Activated T-cell treated with anti-CD3 and anti-CD28 coated beads, Interleukin-2, amount 50 U/mL, for 48 hours (primary cell): ENCODE measurements around the gene EVC2.

ENCODE experiments used
- DNase-seq, 2 experiments: peaks; one replicate each; pipeline ENCODE4 v3.0.0-alpha.2; 2020

EVC2 gene, protein sequence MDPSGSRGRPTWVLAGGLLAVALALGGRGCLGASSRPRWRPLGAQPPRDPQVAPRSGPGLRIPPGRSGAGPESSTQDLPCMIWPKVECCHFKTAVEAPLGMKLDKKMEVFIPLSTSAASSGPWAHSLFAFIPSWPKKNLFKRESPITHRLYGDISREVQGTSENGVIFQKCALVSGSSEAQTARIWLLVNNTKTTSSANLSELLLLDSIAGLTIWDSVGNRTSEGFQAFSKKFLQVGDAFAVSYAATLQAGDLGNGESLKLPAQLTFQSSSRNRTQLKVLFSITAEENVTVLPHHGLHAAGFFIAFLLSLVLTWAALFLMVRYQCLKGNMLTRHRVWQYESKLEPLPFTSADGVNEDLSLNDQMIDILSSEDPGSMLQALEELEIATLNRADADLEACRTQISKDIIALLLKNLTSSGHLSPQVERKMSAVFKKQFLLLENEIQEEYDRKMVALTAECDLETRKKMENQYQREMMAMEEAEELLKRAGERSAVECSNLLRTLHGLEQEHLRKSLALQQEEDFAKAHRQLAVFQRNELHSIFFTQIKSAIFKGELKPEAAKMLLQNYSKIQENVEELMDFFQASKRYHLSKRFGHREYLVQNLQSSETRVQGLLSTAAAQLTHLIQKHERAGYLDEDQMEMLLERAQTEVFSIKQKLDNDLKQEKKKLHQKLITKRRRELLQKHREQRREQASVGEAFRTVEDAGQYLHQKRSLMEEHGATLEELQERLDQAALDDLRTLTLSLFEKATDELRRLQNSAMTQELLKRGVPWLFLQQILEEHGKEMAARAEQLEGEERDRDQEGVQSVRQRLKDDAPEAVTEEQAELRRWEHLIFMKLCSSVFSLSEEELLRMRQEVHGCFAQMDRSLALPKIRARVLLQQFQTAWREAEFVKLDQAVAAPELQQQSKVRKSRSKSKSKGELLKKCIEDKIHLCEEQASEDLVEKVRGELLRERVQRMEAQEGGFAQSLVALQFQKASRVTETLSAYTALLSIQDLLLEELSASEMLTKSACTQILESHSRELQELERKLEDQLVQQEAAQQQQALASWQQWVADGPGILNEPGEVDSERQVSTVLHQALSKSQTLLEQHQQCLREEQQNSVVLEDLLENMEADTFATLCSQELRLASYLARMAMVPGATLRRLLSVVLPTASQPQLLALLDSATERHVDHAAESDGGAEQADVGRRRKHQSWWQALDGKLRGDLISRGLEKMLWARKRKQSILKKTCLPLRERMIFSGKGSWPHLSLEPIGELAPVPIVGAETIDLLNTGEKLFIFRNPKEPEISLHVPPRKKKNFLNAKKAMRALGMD

DNA sequence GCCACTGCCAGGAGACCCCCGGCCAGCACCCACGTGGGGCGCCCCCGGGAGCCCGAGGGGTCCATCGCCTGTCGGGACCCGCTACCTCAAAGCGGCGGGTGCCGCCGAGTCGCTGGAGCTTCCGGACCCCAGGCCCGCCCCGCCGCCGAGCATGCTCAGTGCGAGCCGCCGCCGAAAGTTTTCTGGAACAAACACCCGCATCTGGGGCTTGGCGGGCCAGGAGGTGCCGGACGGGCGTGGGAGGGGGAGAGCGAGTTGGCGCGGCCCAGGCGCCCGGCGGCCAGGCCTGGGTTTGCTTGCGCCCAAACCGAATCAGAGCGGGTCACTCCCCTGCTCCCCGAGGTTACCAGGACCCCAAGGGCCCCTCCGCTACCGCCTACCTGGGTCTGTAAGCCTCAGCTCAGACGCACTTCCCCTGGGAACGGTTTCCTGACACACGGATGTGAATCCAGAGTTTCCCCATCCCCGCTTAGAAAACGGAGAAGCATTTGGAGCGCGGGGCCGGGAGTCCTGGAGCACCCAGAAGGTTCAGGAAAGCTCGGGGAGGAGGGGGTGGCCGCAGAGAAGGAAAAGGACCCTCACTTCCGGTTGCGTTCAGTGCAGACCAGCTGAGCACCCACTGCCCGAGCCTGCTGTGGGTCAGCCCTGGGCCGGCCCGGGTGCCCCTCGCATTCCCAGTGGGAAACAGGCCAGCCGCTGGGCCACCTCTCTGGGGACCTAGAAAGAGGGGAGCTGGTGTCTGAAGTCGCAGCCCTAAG, at the start of gene EVC2:
Gene EVC2 (minus strand): TSS at position 111 of the 758 bp plus-strand sequence. CDS start 46 bp downstream, at position 65.
- DNase-seq: peak; percentile 29 to 41

DNA sequence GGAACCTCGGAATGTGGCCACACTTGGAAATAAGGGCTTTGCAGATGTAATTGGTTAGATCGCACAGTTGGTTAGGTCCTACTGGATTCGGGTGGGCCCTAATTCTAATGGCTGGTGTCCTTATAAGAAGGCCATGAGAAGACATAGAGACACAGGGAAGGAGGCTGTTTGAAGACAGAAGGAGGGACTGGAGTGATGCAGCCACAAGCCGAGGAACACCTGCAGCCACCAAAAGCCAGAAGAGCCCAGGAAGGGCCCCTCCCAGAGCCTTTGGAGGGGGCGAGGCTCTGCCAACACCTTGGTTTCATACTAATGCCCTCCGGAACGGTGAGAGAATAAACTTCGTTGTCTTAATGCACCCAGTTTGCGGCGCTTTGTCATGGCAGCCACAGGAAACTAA, 49.6 kb upstream of the EVC2 start:
- DNase-seq: no peak

DNA sequence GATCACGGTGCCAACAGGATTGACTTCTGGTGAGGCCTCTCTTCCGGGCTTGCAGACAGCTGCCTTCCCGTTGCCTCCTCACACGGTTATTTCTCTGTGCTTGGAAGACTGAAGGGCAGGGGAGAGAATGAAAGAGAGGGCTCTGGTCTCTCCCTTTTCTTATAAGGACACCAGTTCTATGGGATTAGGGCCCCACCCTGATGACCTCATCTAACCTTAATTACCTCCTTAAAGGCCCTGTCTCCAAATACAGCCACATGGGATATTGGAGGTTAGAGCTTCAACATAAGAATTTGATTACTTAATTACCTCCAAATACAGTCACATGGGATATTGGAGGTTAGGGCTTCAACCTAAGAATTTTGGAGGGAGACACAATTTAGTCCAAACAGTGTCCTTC, 49.2 kb upstream of the EVC2 start:
- DNase-seq: no peak

DNA sequence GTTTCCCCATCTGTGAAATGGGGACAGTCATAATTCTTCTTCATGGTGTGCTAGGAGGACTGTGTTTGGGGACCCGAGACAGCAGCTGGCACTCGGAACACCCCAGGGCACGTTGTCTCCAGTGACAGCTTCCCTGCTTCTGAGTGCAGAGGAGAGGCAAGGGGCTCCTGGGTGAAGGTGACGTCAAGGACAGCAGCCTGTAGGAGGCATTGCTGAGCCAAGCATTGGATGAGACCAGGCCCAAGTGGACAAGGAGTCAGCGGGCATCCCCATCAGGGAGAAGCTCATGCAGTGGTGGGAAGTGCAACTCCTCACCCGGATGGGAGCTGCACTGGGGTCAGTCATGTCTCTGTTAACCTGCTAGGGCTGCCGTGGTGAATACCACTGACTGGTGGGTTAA, 48.7 kb upstream of the EVC2 start:
- no peak for DNase-seq

DNA sequence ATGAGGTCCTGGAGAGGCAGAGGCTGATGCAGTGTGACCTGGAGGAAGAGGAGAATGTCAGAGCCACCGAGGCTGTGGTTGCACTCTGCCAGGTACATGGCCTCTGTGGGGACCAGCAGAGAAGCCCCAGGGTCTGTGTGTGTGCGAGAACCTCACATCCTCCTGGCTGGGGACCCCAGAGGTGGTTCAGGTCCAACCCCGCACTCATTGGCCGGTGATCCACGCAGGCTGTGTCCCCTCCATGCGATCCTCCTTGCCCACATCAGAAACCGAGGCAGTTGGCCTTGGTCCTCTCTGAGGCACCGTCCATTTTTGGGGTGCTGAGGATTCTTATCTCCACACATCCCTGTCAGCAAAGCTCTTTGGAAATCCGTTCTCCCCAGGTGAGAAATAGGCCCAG, 47.9 kb upstream of the EVC2 start:
- no peak for DNase-seq

DNA sequence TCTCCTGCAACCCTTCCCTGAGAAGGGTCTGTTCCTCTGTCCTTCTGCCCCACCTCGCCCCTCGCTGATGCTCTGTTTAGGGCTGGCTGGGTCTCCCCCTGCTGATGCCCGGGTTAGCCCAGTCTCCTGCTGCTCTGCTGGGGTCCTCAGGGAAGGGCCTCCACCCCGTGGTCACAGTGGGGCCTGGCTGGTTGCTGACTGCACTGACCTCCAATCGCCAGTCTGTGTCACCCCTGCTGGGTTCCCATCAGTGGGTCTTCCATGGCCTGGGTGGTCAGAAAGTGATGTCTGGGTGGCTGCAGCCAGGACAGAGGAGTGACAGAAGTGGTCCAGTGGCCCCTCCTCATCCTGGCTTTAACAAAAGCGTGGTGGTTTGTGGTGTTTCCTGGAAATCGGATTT, 47.3 kb upstream of the EVC2 start:
- no peak for DNase-seq

DNA sequence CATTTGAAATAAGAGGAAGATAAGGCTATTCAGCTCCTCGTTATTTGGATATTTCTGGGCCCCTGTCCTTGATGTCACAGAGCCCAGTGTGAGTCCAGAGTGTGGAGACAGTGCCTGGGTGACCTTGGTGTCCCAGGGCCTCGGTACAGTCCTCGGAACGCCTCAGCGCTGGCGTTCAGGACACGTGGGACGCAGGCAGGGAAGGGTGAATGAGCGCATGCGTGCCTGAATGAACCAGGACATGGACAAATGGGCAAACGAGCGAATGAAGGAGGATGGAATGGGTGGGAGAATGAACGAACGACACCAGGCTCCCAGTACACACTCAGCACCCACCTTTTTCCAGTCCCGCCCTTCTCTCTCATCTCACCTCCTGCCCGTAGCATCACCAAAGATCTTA, 46.8 kb upstream of the EVC2 start:
- no peak for DNase-seq

DNA sequence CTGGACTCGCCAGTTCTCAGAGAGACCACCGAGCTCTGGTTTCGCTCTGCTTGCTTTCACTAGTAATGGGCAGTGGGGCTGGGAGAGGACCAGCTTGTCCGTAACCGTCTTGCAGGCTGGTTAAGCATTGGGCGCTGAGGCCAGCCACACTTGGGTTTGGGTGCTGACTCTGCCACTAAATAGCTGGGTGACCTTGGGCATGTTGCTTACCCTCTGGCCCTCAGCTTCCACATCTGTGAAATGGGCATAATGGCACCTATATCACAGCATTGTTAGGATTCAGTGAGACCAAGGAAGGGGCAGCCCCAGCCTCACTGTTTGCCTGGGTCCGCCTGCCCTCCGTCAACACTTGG, 46.1 kb upstream of the EVC2 start:
- DNase-seq: no peak

DNA sequence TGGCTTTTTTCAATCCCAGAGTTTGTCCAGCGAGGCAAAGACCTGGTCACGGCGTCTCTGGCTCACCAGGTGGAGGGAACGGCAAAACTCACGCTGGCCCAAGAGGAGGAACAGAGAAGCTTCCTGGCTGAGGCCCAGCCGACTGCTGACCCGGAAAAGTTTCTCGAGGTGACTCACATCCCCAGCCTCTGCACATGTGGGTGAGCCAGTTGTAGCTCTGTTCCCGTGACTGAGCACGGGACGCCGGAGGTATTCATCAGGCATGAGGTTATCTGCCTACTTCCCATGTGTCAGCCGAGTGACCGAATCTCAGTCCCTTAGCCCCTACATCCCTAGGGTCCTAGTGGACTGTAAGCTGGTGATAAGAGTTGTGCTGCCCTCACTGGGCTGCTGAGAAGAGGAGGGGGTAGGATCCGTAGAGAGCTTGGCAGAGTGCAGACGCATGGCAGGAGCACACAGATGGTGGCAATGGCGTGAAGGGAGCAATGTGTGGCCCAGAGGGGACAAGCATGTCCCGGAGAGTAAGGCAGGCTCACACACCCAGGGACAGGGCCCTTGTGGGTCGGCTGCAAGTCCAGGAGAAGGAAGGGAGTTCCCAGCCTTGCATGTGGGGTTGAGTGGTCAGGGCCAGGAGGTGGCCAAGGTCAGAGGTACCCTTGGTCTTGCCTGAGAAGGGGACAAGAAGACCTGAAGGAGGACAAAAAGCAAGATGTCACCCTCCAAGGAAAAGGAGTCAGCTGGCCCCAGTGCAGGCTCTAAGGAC, 45.6 kb upstream of the EVC2 start:
- no peak for DNase-seq

DNA sequence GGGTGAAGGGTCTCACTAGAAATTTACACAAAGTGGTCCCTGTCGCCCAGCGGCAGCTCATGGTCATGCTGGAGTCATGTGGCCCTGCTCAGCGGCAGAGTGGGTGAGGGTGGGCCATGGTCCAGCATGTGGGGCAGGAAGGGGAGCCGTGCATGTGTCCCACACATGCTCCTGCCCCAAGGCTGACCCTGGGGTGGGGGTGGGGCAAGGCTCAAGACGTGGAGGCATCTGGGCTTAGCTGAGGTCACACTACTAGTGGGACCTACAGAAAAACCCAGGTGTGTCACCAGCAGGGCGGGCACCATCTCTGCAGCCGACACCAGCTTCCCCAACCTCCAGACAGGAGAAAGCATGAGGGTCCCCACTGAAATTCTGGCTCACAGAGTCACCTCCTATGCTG, 45.0 kb upstream of the EVC2 start:
- no peak for DNase-seq

DNA sequence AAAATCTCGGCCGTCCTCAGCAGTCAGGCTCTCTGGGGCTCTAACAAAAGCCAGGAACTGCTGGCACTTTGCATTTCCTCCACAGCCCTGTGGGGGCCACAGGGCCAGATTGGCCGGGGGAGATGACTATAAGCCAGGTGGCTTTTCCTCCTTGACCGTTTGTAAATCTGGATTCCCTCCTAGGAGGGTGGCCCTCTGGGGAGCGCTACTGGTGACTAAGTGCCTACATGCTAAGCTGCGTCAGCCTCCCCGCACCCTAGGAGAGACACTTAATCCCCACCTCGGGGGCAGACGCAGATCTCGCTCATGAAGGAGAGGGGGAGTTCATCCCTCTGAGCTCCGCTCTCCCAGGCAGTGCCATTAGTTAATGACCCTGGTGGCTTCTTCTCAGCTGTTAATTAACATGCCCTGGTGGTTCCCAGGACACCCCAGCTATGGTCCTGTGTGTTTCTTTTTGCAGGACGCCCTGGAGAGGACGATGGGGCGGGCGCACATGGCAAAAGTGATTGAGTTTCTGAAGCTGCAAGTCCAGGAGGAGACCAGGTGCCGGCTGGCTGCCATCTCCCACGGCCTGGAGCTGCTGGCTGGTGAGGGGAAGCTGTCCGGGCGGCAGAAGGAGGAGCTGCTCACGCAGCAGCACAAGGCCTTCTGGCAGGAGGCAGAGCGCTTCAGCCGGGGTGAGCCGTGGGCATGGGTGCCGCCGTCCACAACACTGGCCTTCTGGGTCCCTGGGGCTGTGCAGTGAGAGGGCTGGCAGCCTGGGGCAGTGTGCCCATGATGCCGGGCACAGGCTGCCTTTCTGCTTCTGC, 44.2 kb upstream of the EVC2 start:
- DNase-seq: no peak

DNA sequence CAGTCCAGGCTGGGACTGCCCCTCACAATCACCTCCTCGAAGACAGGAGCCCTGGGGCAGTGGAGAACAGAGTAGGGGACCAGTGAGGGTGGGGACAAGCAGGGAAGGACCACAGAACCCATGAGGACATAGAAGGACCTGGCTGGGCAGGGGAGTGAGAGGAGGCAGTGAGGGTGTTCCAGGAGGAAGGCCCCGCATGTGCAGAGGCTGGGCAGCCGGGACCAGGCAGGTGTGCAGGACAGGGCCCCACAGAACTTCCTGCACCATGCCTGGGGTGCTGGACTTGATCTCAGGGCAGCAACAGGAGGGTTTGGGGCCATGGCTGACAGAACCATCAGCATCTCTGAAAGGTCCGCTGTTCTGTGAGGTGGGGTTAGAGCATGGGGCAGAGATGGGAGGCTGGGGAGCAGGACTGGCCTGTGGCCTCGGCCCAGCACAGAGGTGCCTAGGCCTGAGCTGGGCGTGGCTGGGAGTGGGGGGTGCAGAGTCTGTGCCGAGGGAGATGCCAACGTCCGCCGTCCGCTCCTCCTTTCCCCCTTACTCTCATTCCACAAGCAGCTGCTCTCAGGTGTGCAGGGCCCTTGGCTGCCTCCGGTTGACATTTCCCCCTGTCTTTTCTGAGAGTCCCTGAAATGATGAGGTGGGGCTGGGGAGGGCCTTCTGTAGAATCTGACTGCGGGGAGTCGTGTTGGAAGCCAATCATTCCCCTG, 43.5 kb upstream of the EVC2 start:
- no peak for DNase-seq

DNA sequence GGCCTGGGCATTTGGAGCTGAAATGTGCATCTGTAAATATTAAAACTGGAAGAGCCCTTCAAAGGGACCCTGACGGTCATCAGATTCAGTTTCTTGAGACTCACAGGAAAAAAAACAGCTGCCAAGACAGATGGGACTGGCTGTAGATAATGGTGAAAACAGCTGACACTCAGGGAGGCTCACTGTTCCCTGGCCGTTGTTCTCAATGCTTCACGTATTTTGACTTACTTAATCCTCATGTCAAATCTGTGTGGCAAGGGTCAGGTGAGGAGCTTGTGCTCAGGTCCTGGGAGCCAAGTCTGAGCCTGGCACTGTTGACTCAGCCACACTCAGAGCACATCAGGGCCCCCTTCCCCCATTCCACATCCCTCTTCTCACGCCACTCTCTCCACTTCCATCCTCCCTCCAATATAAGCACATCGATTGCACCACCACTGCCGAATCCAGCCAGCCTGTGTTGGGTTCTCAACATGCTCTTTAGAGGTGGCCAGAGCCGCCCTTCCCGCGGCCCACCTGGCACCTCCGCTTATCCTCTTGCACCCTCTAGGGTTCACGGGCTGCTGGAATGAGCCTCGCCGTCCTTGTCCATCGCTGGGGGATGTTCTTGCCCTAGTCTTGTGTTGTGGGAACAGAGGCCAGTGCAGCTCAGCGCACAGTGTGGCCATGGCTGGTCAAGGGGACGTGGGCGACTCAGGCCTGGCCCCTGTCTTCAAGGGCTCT, 42.7 kb upstream of the EVC2 start:
- DNase-seq: no peak

DNA sequence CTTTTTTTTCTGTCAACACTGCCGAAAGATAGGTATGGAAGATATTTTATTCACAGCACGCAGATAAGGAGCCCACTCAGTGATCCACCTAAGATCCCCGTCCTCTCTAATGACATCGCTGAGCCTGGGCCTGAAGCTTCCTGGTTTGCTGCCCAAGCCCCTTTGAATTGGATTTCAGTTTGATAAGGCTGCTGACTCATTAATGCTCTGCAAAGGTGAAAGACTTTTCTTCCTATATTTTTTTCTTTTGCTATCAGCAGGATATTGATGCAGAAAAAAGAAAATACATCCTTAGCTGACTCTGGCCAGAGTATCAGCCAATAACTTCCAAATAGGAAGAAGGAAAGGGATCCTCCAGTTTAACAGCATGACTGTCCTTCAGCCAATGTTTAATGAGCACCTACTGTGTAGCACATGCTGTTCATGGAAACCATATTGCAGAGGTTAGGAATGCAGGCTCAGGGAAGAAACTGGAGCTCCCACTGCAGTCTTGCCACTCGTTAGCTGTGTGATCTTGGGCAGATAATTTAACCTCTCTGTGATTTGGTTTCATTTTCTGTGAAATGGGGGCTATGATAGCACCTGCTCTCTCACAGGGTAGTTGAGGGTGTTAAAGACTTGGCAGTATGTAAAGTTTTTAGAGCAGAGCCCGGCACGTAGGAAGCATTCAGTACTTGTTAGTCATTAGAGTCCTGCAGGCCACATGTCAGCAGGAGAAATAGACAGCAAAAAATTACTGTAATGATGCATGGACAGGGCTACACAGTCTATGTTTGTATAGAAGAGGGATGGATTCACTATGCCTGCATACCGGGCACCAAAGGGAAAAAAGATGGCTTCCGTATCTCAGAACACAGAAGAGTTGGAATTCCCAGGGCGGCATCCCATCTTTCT, 41.9 kb upstream of the EVC2 start:
- no peak for DNase-seq

DNA sequence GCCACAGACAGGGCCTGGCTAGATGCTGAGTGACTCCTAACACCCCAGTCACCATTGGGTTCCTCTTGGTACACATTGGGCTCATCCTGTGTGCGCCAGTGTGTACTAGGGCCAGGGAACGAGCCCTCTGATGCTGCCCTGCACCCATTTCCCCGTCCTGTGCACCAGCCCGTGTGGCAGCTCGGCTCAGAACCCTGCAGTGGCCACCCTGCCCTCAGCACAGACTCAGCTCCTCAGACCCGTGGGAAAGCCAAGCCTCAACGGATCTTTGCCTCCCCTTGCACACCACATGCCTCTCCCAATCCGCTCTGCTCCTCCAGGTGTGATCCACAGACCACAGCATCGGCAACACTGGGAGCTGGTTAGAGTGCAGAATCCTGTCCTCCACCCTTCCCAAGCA, 41.2 kb upstream of the EVC2 start:
- DNase-seq: no peak

DNA sequence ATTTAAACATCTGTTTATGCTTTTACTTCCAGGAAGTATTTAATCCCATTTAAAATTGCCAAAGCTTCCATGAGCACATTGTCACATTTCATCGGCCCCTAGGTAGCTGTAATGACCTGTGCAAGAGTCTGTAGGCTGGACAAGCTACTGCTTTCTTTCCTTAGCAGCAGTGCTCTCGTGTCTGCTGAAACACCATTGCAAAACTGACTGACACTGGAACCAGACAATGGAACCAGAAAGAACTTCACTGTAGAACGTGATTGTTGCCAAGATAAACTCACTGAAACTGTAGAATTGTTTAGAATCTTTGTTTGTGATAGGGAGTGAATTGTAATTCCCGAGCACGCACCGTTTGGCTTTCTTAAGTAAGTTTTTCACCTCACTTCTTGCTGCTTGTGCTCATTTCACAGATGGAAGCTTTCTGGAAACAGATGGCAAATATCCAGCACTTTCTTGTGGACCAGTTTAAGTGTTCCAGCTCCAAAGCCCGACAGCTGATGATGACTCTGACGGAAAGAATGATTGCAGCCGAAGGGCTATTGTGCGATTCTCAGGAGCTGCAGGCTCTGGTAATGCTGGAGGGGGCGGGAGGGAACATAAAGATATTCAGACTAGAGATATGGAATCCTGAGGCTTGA, 39.5 kb upstream of the EVC2 start:
- no peak for DNase-seq

DNA sequence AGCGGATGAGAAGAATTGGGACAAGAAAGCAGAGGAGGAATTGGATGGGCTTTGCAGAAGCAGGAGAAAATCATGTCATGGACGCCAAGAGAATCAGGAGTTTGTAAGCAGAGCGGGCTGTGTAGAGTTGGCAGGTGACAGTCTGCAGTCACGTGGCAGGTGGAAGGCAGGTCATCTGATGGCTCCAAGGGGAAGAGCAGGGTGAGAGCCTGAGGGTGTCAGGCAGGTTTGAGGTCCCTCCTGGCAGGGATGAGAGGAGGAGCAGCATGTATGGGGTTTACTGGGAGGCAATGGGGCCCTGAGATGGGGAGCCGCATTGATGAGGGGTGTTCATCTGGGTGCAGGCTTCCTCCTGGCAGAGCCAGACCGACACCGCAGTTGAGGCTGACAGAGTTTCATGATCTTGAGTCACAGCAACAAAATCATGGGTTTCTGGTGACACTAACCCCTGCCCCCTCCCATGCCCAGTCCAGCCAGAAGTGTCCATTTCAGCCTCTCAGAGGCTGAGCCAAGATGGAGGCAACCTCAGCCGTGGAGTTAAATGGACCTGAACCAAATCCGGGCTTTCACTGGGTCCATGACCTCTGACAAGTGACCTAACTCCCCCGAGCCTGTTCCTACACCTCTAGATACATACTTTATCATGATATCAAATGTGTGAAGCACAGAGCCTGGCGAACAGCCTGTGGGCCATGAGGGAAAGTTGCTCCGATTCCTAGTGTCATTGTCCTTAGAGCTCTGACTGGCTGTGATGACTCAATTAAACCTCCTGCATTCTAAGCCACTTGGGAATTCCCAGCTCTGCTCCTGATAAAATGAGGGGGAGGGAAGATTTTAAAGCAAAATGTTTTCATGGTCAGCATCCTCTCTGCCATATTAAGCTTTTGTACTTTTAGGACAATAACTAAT, 38.7 kb upstream of the EVC2 start:
- DNase-seq: no peak
